Erythroblast (primary cell): ENCODE results near the gene ADAP1.

ENCODE experiments used
- GATA1 ChIP-seq: IDR thresholded peaks from 2 replicates; pipeline ENCODE4 v1.6.1; 2011; ENCODE audit warnings: low read depth, mild to moderate bottlenecking, control low read depth, low read length, moderate library complexity
- POLR2A ChIP-seq: IDR thresholded peaks from 2 replicates; pipeline ENCODE4 v1.6.1; 2011; ENCODE audit warnings: mild to moderate bottlenecking, low read length

DNA sequence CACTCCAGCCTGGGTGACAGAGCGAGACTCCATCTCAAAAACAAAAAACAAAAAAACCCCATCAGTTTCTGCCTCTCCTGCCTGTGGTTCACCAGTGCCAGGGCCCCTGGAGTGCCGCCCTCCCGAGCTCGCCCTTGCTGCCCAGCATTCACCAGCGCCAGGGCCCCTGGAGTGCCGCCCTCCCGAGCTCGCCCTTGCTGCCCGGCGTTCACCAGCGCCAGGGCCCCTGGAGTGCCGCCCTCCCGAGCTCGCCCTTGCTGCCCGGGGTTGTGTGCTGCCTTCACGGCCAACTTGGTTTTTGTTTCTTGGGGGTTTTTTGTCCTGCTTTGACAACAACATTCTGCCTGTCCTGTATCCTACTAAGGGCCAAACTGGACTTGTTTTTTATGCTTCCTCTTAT is 91.4 kb downstream of the ADAP1 start:
- TF ChIP-seq POLR2A = no peak
- TF ChIP-seq GATA1 = no peak
